Keratinocyte (primary cell): Measurements from ENCODE around the gene CCDC89. TPM values are rescaled to one million over a fixed set of nuclear protein-coding genes. Genes with fewer than 3 reads are reported as not detected.

Experiments used
- DNase-seq: peaks from one replicate; pipeline ENCODE4 v3.0.0-alpha.2; 2011; ENCODE audit warnings: low read depth, missing footprints, low spot score
- FAIRE-seq: peaks from 2 replicates; lab custom pipeline; 2011; peaks lifted over from hg19 to GRCh38; lab: Jason Lieb, UNC
- H2AFZ ChIP-seq: 2 replicates; pipeline ENCODE4 v1.6.0; 2012; ENCODE audit warnings: low read length, control low read depth, inconsistent platforms; ENCODE audit not compliant: control insufficient read depth
- H3K27ac ChIP-seq: 2 replicates; pipeline ENCODE4 v1.5.1; 2011; ENCODE audit warnings: low read length; ENCODE audit not compliant: control insufficient read depth, insufficient read depth
- H3K27me3 ChIP-seq: 3 replicates; pipeline ENCODE4 v1.6.0; 2011; ENCODE audit warnings: low read length; ENCODE audit not compliant: control insufficient read depth, insufficient read depth; ENCODE audit errors: extremely low read depth
- H3K36me3 ChIP-seq, 2 experiments: 2 replicates in 1 of 2; 3 replicates in 1 of 2; pipeline ENCODE4 v1.5.1; 2011; ENCODE audit warnings: low read length in 2 of 2, mild to moderate bottlenecking in 1 of 2; ENCODE audit not compliant: control insufficient read depth in 2 of 2, insufficient read depth in 2 of 2; ENCODE audit errors: extremely low read depth in 1 of 2
- H3K4me1 ChIP-seq: 3 replicates; pipeline ENCODE4 v1.5.1; 2011; ENCODE audit warnings: low read length; ENCODE audit not compliant: control insufficient read depth, insufficient read depth; ENCODE audit errors: extremely low read depth
- H3K4me2 ChIP-seq: 3 replicates; pipeline ENCODE4 v1.6.0; 2011; ENCODE audit warnings: low read depth, low read length; ENCODE audit not compliant: control insufficient read depth, insufficient read depth; ENCODE audit errors: extremely low read depth
- H3K4me3 ChIP-seq, 3 experiments: fragments of 200-600 bp in 1 of 3; sonication (generic) in 1 of 3; 2 replicates in 2 of 3; 3 replicates in 1 of 3; pipeline ENCODE4 v1.5.1; 2011 to 2016; ENCODE audit warnings: low read length in 3 of 3, mild to moderate bottlenecking in 3 of 3, control low read depth in 2 of 3, inconsistent platforms in 1 of 3, low read depth in 1 of 3, mixed read lengths in 1 of 3, mixed run types in 1 of 3, moderate library complexity in 1 of 3; ENCODE audit not compliant: control insufficient read depth in 2 of 3, insufficient read depth in 2 of 3; ENCODE audit errors: extremely low read depth in 1 of 3
- H3K79me2 ChIP-seq: 2 replicates; pipeline ENCODE4 v1.6.0; 2012; ENCODE audit warnings: low read length; ENCODE audit not compliant: control insufficient read depth, insufficient read depth
- H3K9ac ChIP-seq: 3 replicates; pipeline ENCODE4 v1.6.0; 2011; ENCODE audit warnings: low read length; ENCODE audit not compliant: control insufficient read depth, insufficient read depth; ENCODE audit errors: extremely low read depth
- H3K9me1 ChIP-seq: 3 replicates; pipeline ENCODE4 v1.6.0; 2011; ENCODE audit warnings: low read length; ENCODE audit not compliant: control insufficient read depth, insufficient read depth; ENCODE audit errors: extremely low read depth
- H3K9me3 ChIP-seq: 2 replicates; pipeline ENCODE4 v1.5.1; 2012; ENCODE audit warnings: low read depth, low read length; ENCODE audit not compliant: control insufficient read depth
- H4K20me1 ChIP-seq: 3 replicates; pipeline ENCODE4 v1.6.0; 2011; ENCODE audit warnings: low read length; ENCODE audit not compliant: control insufficient read depth, insufficient read depth; ENCODE audit errors: extremely low read depth
- CTCF ChIP-seq, 3 experiments: IDR thresholded peaks in 1 of 3; conservative IDR thresholded peaks in 1 of 3; optimal IDR thresholded peaks in 1 of 3; 2 replicates in 2 of 3; 3 replicates in 1 of 3; pipeline versions ENCODE3 to v1.5.1; 2011; ENCODE audit warnings: low read length in 3 of 3, mild to moderate bottlenecking in 3 of 3, moderate library complexity in 2 of 3, control low read depth in 1 of 3, inconsistent platforms in 1 of 3; ENCODE audit not compliant: insufficient read depth in 2 of 3; ENCODE audit errors: extremely low read depth in 1 of 3
- EZH2 ChIP-seq: IDR thresholded peaks from one replicate; pipeline ENCODE4 v1.6.1; 2012; ENCODE audit warnings: inconsistent platforms, mild to moderate bottlenecking, low read length, moderate library complexity
- dilution Hi-C: fragments of 300-500 bp; cut with MboI; formaldehyde crosslinking; loops from one replicate; pipeline ENCODE4 v1.7.0; 2020; ENCODE audit warnings: low sequenced_read_pairs; ENCODE audit not compliant: extremely low pct_ligation_motif_present
- polyA plus RNA-seq, 5 experiments: library from polyadenylated mRNA; depleted of rRNA in 3 of 5; stranded (reverse) in 3 of 5; stranded (forward) in 1 of 5; unstranded in 1 of 5; fragments of >200 nt; gene quantifications; 1 replicate in 1 of 5; 2 replicates in 3 of 5; 3 replicates in 1 of 5; pipeline versions ENCODE4 v1.2.1 to v1.2.3, GENCODE V29; 2011 to 2012; ENCODE audit warnings: missing spikeins in 2 of 5, low read depth in 1 of 5, low replicate concordance in 1 of 5

The CCDC89 gene
- polyA plus RNA-seq, 1 donor (not counting 4 experiments of a cell fraction or from before 2014, with no cell fraction given): 0.31 TPM

GRCh38 chr11:85712953-85713352 lies 27.0 kb upstream of the CCDC89 start:
- no peaks in the 10 kb centered on the region for H3K27me3 ChIP-seq
- no peaks in the 10 kb centered on the region for H3K9me3 ChIP-seq
- H3K36me3 ChIP-seq: no peaks in the 10 kb centered on the region
- H3K9ac ChIP-seq: no peak overlapping the region
- dilution Hi-C loops: no loop called here
- H3K4me1 ChIP-seq: no peaks in the 10 kb centered on the region
- H3K9me1 ChIP-seq: no peaks in the 10 kb centered on the region
- TF ChIP-seq EZH2 (no peak), CTCF (optimal IDR thresholded peaks at IDR 0.05 in 1 of 3, IDR thresholded peaks at IDR 0.05 in 1 of 3, conservative IDR thresholded peaks at IDR 0.05 in 1 of 3; ENCODE audit: extremely low read depth in 1 of 3, insufficient read depth in 2 of 3, low read length in 3 of 3) (no peak)
- H4K20me1 ChIP-seq: no peaks in the 10 kb centered on the region
- no peak overlapping the region for H3K4me3 ChIP-seq
- H3K4me2 ChIP-seq: no peak overlapping the region
- no peak for DNase-seq
- no peak for FAIRE-seq
- no peak overlapping the region for H3K27ac ChIP-seq
- H2AFZ ChIP-seq: no peak overlapping the region
- no peaks in the 10 kb centered on the region for H3K79me2 ChIP-seq

- Histone ChIP-seq H3K27me3 (no peaks in the 10 kb centered on the region), H3K9me3 (no peaks in the 10 kb centered on the region), H3K79me2 (no peaks in the 10 kb centered on the region), H3K9ac (no peak overlapping the region), H3K4me3 (no peak overlapping the region), H3K9me1 (no peaks in the 10 kb centered on the region), H3K4me2 (peak overlapping the region; percentile 55), H3K27ac (no peak overlapping the region), H3K36me3 (no peaks in the 10 kb centered on the region), H4K20me1 (no peaks in the 10 kb centered on the region), H2AFZ (peak overlapping the region; percentile 39), H3K4me1 (no peaks in the 10 kb centered on the region)
- no peak for TF ChIP-seq EZH2
- no peak for TF ChIP-seq CTCF (optimal IDR thresholded peaks at IDR 0.05 in 1 of 3, IDR thresholded peaks at IDR 0.05 in 1 of 3, conservative IDR thresholded peaks at IDR 0.05 in 1 of 3; ENCODE audit: extremely low read depth in 1 of 3, insufficient read depth in 2 of 3, low read length in 3 of 3)
- dilution Hi-C loops: no loop called here
- DNase-seq (no peak), FAIRE-seq (peak; percentile 9)
Observed at GRCh38 chr11:85710917-85711316, 24.9 kb upstream of the CCDC89 start.
